ENCODE data around the gene XPO4.

XPO4 gene

GRCh38 chr13:20826843-20827560, 75.5 kb downstream of the XPO4 start:
- DNase-seq: no peak

- DNase-seq: no peak
Measured at GRCh38 chr13:20826301-20826700, 76.2 kb downstream of the XPO4 start.

- DNase-seq: no peak
Measured at GRCh38 chr13:20825477-20825875, 77.1 kb downstream of the XPO4 start.

GRCh38 chr13:20824762-20825476, 77.6 kb downstream of the XPO4 start:
- no peak for DNase-seq

- no peak for DNase-seq
Measured at GRCh38 chr13:20823071-20823470, 79.5 kb downstream of the XPO4 start.

- DNase-seq: no peak
Measured at GRCh38 chr13:20822406-20822805, 80.1 kb downstream of the XPO4 start.

GRCh38 chr13:20819715-20820114, 82.8 kb downstream of the XPO4 start:
- DNase-seq: no peak

- DNase-seq: no peak
Measured at GRCh38 chr13:20815464-20815863, 87.1 kb downstream of the XPO4 start.

GRCh38 chr13:20814224-20814910, 88.2 kb downstream of the XPO4 start:
- DNase-seq: no peak

GRCh38 chr13:20812890-20813289, 89.7 kb downstream of the XPO4 start:
- no peak for DNase-seq

GRCh38 chr13:20810808-20811207, 91.7 kb downstream of the XPO4 start:
- no peak for DNase-seq

GRCh38 chr13:20808874-20809273, 93.7 kb downstream of the XPO4 start:
- DNase-seq: no peak

- no peak for DNase-seq
Measured at GRCh38 chr13:20803180-20803965, 99.2 kb downstream of the XPO4 start.

GRCh38 chr13:20801707-20802106, 100.8 kb downstream of the XPO4 start:
- no peak for DNase-seq

GRCh38 chr13:20799726-20800416, 102.7 kb downstream of the XPO4 start:
- no peak for DNase-seq

GRCh38 chr13:20798027-20798426, 104.5 kb downstream of the XPO4 start:
- no peak for DNase-seq

GRCh38 chr13:20796791-20797508, 105.6 kb downstream of the XPO4 start:
- DNase-seq: no peak

- no peak for DNase-seq
Measured at GRCh38 chr13:20789665-20790064, 112.9 kb downstream of the XPO4 start.

GRCh38 chr13:20788312-20788711, 114.2 kb downstream of the XPO4 start:
- DNase-seq: no peak

- no peak for DNase-seq
Measured at GRCh38 chr13:20787180-20787579, 115.4 kb downstream of the XPO4 start.

- DNase-seq: no peak
Measured at GRCh38 chr13:20782116-20782708, 120.3 kb downstream of the XPO4 start.

Measured in activated CD4-positive, alpha-beta T cell treated with anti-CD3 and anti-CD28 coated beads for 4 hours (primary cell).